Amniotic epithelial cell (primary cell): Measurements from ENCODE around the gene CAPN12.

Experiments used
- DNase-seq: peaks from one replicate; pipeline ENCODE4 v3.0.0-alpha.2; 2010; ENCODE audit warnings: low read depth

CAPN12 gene

GRCh38 chr19:38695832-38696728, 48.2 kb downstream of the CAPN12 start:
- DNase-seq = no peak

- DNase-seq = no peak
Measured at GRCh38 chr19:38695317-38695683, 49.0 kb downstream of the CAPN12 start.

GRCh38 chr19:38693380-38694223, 50.7 kb downstream of the CAPN12 start:
- DNase-seq = peak; percentile 85

GRCh38 chr19:38692458-38693379, 51.6 kb downstream of the CAPN12 start:
- peak; percentile 42 for DNase-seq

GRCh38 chr19:38691938-38692457, 52.3 kb downstream of the CAPN12 start:
- DNase-seq = peak; percentile 99

GRCh38 chr19:38690832-38691231, 53.4 kb downstream of the CAPN12 start:
- peak; percentile 30 for DNase-seq

- DNase-seq = no peak
Measured at GRCh38 chr19:38690146-38690545, 54.1 kb downstream of the CAPN12 start.

- DNase-seq = no peak
Measured at GRCh38 chr19:38687837-38688378, 56.4 kb downstream of the CAPN12 start.

GRCh38 chr19:38686530-38686888, 57.8 kb downstream of the CAPN12 start:
- no peak for DNase-seq

- DNase-seq = peak; percentile 66
Measured at GRCh38 chr19:38685666-38686529, 58.4 kb downstream of the CAPN12 start.

GRCh38 chr19:38684862-38685665, 59.2 kb downstream of the CAPN12 start:
- no peak for DNase-seq

- DNase-seq = peak; percentile 93
Measured at GRCh38 chr19:38684078-38684861, 60.0 kb downstream of the CAPN12 start.

GRCh38 chr19:38683393-38684077, 60.7 kb downstream of the CAPN12 start:
- DNase-seq = peak; percentile 87

GRCh38 chr19:38682872-38683392, 61.3 kb downstream of the CAPN12 start:
- DNase-seq = no peak

GRCh38 chr19:38682195-38682867, 61.9 kb downstream of the CAPN12 start:
- DNase-seq = no peak
